K562 (cell line): ENCODE data around the gene FRYL. TPM values are rescaled to one million over a fixed set of nuclear protein-coding genes. Genes with fewer than 3 reads are reported as not detected.

ENCODE experiments used
- CHCHD3 ChIP-seq: fragments of 250-450 bp; sonication (Bioruptor Pico); IDR thresholded peaks from 2 replicates; pipeline ENCODE4 v2.1.2; 2022; ENCODE audit warnings: mild to moderate bottlenecking
- CHD1 ChIP-seq: fragments of 200-600 bp; sonication (generic); IDR thresholded peaks from one replicate; pipeline ENCODE4 v1.6.1; 2012; ENCODE audit warnings: mild to moderate bottlenecking, moderate library complexity, low read length, inconsistent platforms
- HNRNPH1 ChIP-seq: fragments of 200-400 bp; formaldehyde crosslinking; optimal IDR thresholded peaks from 2 replicates; pipeline ENCODE3; 2017; ENCODE audit warnings: low read depth, mild to moderate bottlenecking, low read length, moderate library complexity
- PCBP1 ChIP-seq: fragments of 200-400 bp; formaldehyde crosslinking; IDR thresholded peaks from 2 replicates; pipeline ENCODE4 v1.6.1; 2018; ENCODE audit warnings: mild to moderate bottlenecking, low read depth, low read length; ENCODE audit not compliant: poor library complexity, severe bottlenecking
- RAD21 ChIP-seq, 2 experiments: fragments of 250-450 bp in 1 of 2; fragments of 450-650 bp in 1 of 2; sonication (Bioruptor Pico) in 1 of 2; formaldehyde crosslinking in 1 of 2; IDR thresholded peaks in 1 of 2; conservative IDR thresholded peaks in 1 of 2; 2 replicates each; pipeline versions ENCODE4 v1.4.0 to v1.8.0; 2020 to 2022; ENCODE audit warnings: mild to moderate bottlenecking in 2 of 2, moderate library complexity in 1 of 2
- RB1 ChIP-seq: fragments of 450-650 bp; IDR thresholded peaks from 2 replicates; pipeline ENCODE4 v1.6.1; 2017; ENCODE audit warnings: low read depth, mild to moderate bottlenecking
- RFX7 ChIP-seq: fragments of 250-450 bp; sonication (Bioruptor Pico); IDR thresholded peaks from 2 replicates; pipeline ENCODE4 v1.5.1; 2021; ENCODE audit warnings: mild to moderate bottlenecking
- SRSF3 ChIP-seq: fragments of 200-400 bp; formaldehyde crosslinking; IDR thresholded peaks from 2 replicates; pipeline ENCODE4 v1.6.1; 2016; ENCODE audit warnings: mild to moderate bottlenecking, low read length, moderate library complexity; ENCODE audit not compliant: insufficient read depth
- TARDBP ChIP-seq: fragments of 450-650 bp; IDR thresholded peaks from 2 replicates; pipeline ENCODE4 v1.6.1; 2016
- TEAD1 ChIP-seq, 2 experiments: fragments of 450-650 bp in 1 of 2; sonication (generic) in 1 of 2; formaldehyde crosslinking; IDR thresholded peaks; 2 replicates each; pipeline versions ENCODE4 v1.4.0 to v1.8.0; 2020 to 2022; ENCODE audit warnings: mild to moderate bottlenecking in 2 of 2, missing genetic modification reagents in 1 of 2
- U2AF2 ChIP-seq: fragments of 200-400 bp; formaldehyde crosslinking; optimal IDR thresholded peaks from 2 replicates; pipeline ENCODE3; 2017; ENCODE audit warnings: low read depth, mild to moderate bottlenecking, low read length
- ZFX ChIP-seq: sonication (generic); formaldehyde crosslinking; IDR thresholded peaks from 2 replicates; pipeline ENCODE4 v1.8.0; 2022; ENCODE audit warnings: mild to moderate bottlenecking, missing genetic modification reagents, moderate library complexity
- ZNF41 ChIP-seq: fragments of 250-450 bp; sonication (Bioruptor Pico); conservative IDR thresholded peaks from 2 replicates; pipeline ENCODE4 v1.4.0; 2020; ENCODE audit warnings: mild to moderate bottlenecking
- ZNF431 ChIP-seq: sonication (generic); formaldehyde crosslinking; IDR thresholded peaks from 2 replicates; pipeline ENCODE4 v1.8.0; 2022; ENCODE audit warnings: mild to moderate bottlenecking, missing genetic modification reagents
- ZNF778 ChIP-seq: fragments of 450-650 bp; formaldehyde crosslinking; IDR thresholded peaks from 2 replicates; pipeline ENCODE4 v1.4.0; 2020; ENCODE audit warnings: mild to moderate bottlenecking, moderate library complexity
- polyA plus RNA-seq, 8 experiments: library from polyadenylated mRNA; depleted of rRNA in 4 of 8; stranded (reverse) in 5 of 8; unstranded in 3 of 8; fragments of >200 nt; fragmentation: Nextera tagmentation in 2 of 8; fragmentation: Illumina TruSeq in 1 of 8; extraction: Ambion mirVana in 2 of 8; extraction: Trizol in 1 of 8; gene quantifications; 2 replicates each; pipeline versions ENCODE4 v1.2.1 to v1.2.3, GENCODE V29; 2011 to 2014; ENCODE audit warnings: inconsistent platforms in 1 of 8, missing spikeins in 1 of 8
- total RNA-seq, 7 experiments: library from RNA; depleted of rRNA in 6 of 7; stranded (reverse); fragments of >200 nt in 6 of 7; fragmentation: Illumina TruSeq in 2 of 7; extraction: Trizol in 2 of 7; gene quantifications; 2 replicates each; pipeline versions ENCODE4 v1.2.1 to v1.2.3, GENCODE V29; 2011 to 2021; ENCODE audit warnings: low replicate concordance in 1 of 7
- TF ChIP-seq, protein P1 (sequence below): fragments of 250-450 bp; sonication (Bioruptor Pico); IDR thresholded peaks from 2 replicates; pipeline ENCODE4 v1.5.0; 2021
- TF ChIP-seq, protein P2 (sequence below), 3 experiments: fragments of 200-800 bp in 1 of 3; fragments of 250-450 bp in 1 of 3; fragments of 450-650 bp in 1 of 3; sonication (Bioruptor Pico) in 1 of 3; sonication (Bioruptor generic) in 1 of 3; formaldehyde crosslinking in 1 of 3; IDR thresholded peaks; 2 replicates each; pipeline versions ENCODE4 v1.6.1 to v1.8.0; 2016 to 2022; ENCODE audit warnings: mild to moderate bottlenecking in 2 of 3, missing genetic modification characterization in 2 of 3, missing compliant biosample characterization in 1 of 3, moderate library complexity in 1 of 3
- TF ChIP-seq, protein P3 (sequence below): fragments of 250-450 bp; sonication (Bioruptor Pico); IDR thresholded peaks from 2 replicates; pipeline ENCODE4 v1.5.0; 2021; ENCODE audit warnings: mild to moderate bottlenecking, borderline replicate concordance

FRYL gene
- total and polyA plus RNA-seq, 9 of the 15 experiments (the other 6 are each of a cell fraction or from before 2014, with no cell fraction given) = 7.2 to 34.9 (median 15.9) TPM

- TF ChIP-seq, protein P1, sequence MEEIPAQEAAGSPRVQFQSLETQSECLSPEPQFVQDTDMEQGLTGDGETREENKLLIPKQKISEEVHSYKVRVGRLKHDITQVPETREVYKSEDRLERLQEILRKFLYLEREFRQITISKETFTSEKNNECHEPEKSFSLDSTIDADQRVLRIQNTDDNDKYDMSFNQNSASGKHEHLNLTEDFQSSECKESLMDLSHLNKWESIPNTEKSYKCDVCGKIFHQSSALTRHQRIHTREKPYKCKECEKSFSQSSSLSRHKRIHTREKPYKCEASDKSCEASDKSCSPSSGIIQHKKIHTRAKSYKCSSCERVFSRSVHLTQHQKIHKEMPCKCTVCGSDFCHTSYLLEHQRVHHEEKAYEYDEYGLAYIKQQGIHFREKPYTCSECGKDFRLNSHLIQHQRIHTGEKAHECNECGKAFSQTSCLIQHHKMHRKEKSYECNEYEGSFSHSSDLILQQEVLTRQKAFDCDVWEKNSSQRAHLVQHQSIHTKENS (CRISPR knock-in tag) = no peak
- TF ChIP-seq ZNF778 (CRISPR knock-in tag) = no peak
- peak; percentile 23 to 47; a peak in 3 of 4 replicates for TF ChIP-seq RAD21 (CRISPR knock-in tag; conservative IDR thresholded peaks at IDR 0.05 in 1 of 2, IDR thresholded peaks at IDR 0.05 in 1 of 2)
- TF ChIP-seq, protein P2, sequence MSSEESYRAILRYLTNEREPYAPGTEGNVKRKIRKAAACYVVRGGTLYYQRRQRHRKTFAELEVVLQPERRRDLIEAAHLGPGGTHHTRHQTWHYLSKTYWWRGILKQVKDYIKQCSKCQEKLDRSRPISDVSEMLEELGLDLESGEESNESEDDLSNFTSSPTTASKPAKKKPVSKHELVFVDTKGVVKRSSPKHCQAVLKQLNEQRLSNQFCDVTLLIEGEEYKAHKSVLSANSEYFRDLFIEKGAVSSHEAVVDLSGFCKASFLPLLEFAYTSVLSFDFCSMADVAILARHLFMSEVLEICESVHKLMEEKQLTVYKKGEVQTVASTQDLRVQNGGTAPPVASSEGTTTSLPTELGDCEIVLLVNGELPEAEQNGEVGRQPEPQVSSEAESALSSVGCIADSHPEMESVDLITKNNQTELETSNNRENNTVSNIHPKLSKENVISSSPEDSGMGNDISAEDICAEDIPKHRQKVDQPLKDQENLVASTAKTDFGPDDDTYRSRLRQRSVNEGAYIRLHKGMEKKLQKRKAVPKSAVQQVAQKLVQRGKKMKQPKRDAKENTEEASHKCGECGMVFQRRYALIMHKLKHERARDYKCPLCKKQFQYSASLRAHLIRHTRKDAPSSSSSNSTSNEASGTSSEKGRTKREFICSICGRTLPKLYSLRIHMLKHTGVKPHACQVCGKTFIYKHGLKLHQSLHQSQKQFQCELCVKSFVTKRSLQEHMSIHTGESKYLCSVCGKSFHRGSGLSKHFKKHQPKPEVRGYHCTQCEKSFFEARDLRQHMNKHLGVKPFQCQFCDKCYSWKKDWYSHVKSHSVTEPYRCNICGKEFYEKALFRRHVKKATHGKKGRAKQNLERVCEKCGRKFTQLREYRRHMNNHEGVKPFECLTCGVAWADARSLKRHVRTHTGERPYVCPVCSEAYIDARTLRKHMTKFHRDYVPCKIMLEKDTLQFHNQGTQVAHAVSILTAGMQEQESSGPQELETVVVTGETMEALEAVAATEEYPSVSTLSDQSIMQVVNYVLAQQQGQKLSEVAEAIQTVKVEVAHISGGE (CRISPR knock-in tag; IDR thresholded peaks at IDR 0.05) = 0 out of 6 replicates have a peak, but pooled peaks of 1 of the 3 experiments have one; percentile 30
- TF ChIP-seq RFX7 = no peak
- peak; percentile 60 for TF ChIP-seq ZFX (CRISPR knock-in tag)
- TF ChIP-seq HNRNPH1 = no peak
- 0 out of 4 replicates have a peak, but pooled peaks of 1 of the 2 experiments have one; percentile 20 for TF ChIP-seq TEAD1 (CRISPR knock-in tag; IDR thresholded peaks at IDR 0.05)
- peak; percentile 92 for TF ChIP-seq CHD1
- TF ChIP-seq, protein P3, sequence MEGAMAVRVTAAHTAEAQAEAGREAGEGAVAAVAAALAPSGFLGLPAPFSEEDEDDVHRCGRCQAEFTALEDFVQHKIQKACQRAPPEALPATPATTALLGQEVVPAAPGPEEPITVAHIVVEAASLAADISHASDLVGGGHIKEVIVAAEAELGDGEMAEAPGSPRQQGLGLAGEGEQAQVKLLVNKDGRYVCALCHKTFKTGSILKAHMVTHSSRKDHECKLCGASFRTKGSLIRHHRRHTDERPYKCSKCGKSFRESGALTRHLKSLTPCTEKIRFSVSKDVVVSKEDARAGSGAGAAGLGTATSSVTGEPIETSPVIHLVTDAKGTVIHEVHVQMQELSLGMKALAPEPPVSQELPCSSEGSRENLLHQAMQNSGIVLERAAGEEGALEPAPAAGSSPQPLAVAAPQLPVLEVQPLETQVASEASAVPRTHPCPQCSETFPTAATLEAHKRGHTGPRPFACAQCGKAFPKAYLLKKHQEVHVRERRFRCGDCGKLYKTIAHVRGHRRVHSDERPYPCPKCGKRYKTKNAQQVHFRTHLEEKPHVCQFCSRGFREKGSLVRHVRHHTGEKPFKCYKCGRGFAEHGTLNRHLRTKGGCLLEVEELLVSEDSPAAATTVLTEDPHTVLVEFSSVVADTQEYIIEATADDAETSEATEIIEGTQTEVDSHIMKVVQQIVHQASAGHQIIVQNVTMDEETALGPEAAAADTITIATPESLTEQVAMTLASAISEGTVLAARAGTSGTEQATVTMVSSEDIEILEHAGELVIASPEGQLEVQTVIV (CRISPR knock-in tag) = no peak
- TF ChIP-seq ZNF431 (CRISPR knock-in tag) = 0 out of 2 replicates have a peak, but pooled peaks have one; percentile 40
- peak; percentile 83; the same call in 1 of the 2 replicates for TF ChIP-seq TARDBP
- TF ChIP-seq U2AF2 = no peak
- TF ChIP-seq SRSF3 = 0 out of 2 replicates have a peak, but pooled peaks have one; percentile 24
- TF ChIP-seq PCBP1 = peak; percentile 82
- TF ChIP-seq RB1 = peak; percentile 72
- TF ChIP-seq ZNF41 (CRISPR knock-in tag) = no peak
- no peak for TF ChIP-seq CHCHD3
Measured at GRCh38 chr4:48779095-48779997, 733 bp downstream of the FRYL start (continued).
